Peyer's patch (tissue), 4 donors: ENCODE results near the gene LYPD6B.

Experiments
- CTCF ChIP-seq, 6 experiments: fragments of 450-650 bp in 4 of 6; fragments of 200-600 bp in 2 of 6; sonication (generic) in 1 of 6; IDR thresholded peaks; one replicate each; pipeline ENCODE4 v1.5.1; 2017 to 2019; ENCODE audit warnings: antibody characterized with exemption in 6 of 6, mild to moderate bottlenecking in 3 of 6, moderate library complexity in 1 of 6
- POLR2A ChIP-seq, 2 donors: fragments of 450-650 bp; IDR thresholded peaks; one replicate each; pipeline ENCODE4 v1.5.1; 2017; ENCODE audit warnings: antibody characterized with exemption in 2 of 2, mild to moderate bottlenecking in 2 of 2, moderate library complexity in 2 of 2

- TF ChIP-seq CTCF (IDR thresholded peaks at IDR 0.05) (no peak), POLR2A (IDR thresholded peaks at IDR 0.05) (no peak)
Observed at GRCh38 chr2:149056541-149057255, 18.2 kb downstream of the LYPD6B start.
